Measurements from ENCODE around the gene FSHR.

Gene FSHR

GRCh38 chr2:48982887-48983435 lies 171.4 kb downstream of the FSHR start:
- in situ Hi-C loops (cut with MboI; ENCODE audit: low pct_unique_long_range_greater_than_20kb, low sequenced_read_pairs): no loop called here
- DNase-seq: no peak

- in situ Hi-C loops (cut with MboI; ENCODE audit: low pct_unique_long_range_greater_than_20kb, low sequenced_read_pairs): no loop called here
- no peak for DNase-seq
These were observed 173.5 kb downstream of the FSHR start for GRCh38 chr2:48980846-48981245.

DNA sequence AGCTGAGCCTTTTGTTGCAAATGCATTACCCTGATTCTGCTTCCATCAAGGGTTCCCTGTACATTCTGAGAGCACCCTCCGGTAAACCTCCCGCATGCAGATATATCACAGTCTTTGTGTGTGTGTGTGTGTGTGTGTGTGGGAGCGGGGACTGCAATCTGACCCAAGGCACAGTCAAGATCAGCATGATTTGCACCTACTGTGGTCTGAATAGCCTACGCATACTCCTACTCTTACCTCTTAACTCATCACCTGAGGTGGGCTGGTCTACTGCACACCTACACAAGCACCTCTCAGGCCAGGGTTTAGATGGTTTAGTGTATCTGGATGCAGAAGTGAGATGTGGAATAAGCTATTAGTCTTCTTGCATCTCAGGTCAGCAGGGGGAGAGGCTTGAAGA lies 174.6 kb downstream of the FSHR start:
- in situ Hi-C loops (cut with MboI; ENCODE audit: low pct_unique_long_range_greater_than_20kb, low sequenced_read_pairs): no loop called here
- DNase-seq: no peak

DNA sequence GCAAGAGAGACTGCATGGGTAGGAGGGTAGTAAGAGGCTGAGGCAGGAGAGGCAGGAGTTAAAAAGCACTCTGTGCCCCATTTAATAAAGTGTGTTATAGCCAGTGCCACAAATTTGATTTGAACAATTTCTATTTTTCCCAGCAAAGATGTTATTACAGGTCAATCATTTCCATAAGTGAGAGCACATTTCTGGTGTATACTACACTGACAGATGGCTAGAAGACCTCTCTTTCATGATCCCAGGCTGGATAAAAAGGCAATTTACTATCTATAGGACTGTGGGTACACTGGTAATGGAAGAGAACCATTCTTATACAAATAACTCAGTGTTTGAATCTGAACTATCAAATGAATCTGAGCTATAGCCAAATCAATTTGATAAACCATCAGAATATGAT lies 176.2 kb downstream of the FSHR start:
- in situ Hi-C loops (cut with MboI; ENCODE audit: low pct_unique_long_range_greater_than_20kb, low sequenced_read_pairs): no loop called here
- DNase-seq: no peak

DNA sequence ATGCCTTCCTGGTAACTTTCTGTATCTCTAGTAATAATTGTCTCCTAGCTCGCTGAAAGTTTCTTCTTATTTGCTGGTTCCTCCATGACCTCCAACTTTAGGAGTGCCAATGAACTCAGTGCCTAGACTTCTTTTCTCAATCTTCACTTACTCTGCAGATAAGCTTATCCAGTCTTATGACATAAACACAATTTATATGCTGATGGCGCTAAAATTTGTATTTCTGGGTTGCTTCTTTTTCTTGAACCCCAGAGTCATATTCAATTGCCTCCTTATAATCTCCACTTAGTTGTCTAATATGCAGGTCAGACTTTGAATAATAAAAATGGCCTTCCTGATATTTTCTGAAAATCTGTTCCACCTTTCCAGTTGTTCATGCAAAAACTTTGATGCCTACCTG lies 182.5 kb downstream of the FSHR start:
- no peak for DNase-seq
- in situ Hi-C loops (cut with MboI; ENCODE audit: low pct_unique_long_range_greater_than_20kb, low sequenced_read_pairs): no loop called here

DNA sequence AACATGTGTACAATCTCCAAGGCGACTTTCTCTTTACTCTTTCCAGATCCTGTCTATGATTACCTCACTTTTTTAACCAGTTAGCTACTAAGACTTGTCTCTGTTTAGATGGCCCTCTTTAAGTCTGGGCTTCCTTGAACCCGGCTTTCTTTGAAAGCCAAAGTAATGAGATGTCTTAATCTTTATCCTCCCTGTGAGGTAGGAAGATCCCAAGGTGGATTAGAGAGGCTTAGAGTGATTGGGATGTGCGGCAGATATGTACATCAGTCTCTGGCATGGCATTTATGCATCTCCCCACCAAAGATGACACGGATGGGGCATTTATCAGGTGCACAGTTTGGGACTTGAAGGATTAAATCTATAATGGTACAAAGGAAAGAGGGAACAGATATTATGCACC lies 186.3 kb downstream of the FSHR start:
- in situ Hi-C loops (cut with MboI; ENCODE audit: low pct_unique_long_range_greater_than_20kb, low sequenced_read_pairs): no loop called here
- no peak for DNase-seq

DNA sequence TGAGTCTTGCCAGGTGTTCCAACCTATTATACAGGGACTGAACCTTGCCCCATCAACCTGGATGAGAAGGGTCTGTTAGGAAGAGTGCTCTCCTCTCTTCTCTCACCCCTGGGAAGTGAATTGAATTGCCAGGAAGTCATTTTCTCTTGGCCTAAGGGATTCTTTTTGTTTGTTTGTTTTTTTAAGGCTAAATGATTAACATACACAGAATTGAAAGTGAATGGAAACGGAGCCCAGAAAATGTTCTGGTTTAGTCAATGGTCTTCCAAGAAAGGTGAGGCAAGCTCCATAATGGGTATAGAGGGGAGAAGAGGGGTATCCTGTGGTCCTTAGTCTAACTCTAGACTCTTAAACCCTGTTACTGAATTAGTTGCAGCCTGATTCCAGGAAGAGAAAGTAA lies 189.1 kb downstream of the FSHR start:
- no peak for DNase-seq
- in situ Hi-C loops (cut with MboI; ENCODE audit: low pct_unique_long_range_greater_than_20kb, low sequenced_read_pairs): no loop called here

GRCh38 chr2:48961009-48961408 lies 193.3 kb downstream of the FSHR start:
- in situ Hi-C loops (cut with MboI; ENCODE audit: low pct_unique_long_range_greater_than_20kb, low sequenced_read_pairs): no loop called here
- DNase-seq: no peak

GRCh38 chr2:48954935-48955334 lies 199.4 kb downstream of the FSHR start:
- in situ Hi-C loops (cut with MboI; ENCODE audit: low pct_unique_long_range_greater_than_20kb, low sequenced_read_pairs): no loop called here
- no peak for DNase-seq

- in situ Hi-C loops (cut with MboI; ENCODE audit: low pct_unique_long_range_greater_than_20kb, low sequenced_read_pairs): no loop called here
- no peak for DNase-seq
These were observed 200.0 kb downstream of the FSHR start for GRCh38 chr2:48954311-48954710.

GRCh38 chr2:48952614-48953013 lies 201.7 kb downstream of the FSHR start:
- in situ Hi-C loops (cut with MboI; ENCODE audit: low pct_unique_long_range_greater_than_20kb, low sequenced_read_pairs): no loop called here
- DNase-seq: no peak

- in situ Hi-C loops (cut with MboI; ENCODE audit: low pct_unique_long_range_greater_than_20kb, low sequenced_read_pairs): no loop called here
- no peak for DNase-seq
These were observed 202.2 kb downstream of the FSHR start for GRCh38 chr2:48952143-48952542.

DNA sequence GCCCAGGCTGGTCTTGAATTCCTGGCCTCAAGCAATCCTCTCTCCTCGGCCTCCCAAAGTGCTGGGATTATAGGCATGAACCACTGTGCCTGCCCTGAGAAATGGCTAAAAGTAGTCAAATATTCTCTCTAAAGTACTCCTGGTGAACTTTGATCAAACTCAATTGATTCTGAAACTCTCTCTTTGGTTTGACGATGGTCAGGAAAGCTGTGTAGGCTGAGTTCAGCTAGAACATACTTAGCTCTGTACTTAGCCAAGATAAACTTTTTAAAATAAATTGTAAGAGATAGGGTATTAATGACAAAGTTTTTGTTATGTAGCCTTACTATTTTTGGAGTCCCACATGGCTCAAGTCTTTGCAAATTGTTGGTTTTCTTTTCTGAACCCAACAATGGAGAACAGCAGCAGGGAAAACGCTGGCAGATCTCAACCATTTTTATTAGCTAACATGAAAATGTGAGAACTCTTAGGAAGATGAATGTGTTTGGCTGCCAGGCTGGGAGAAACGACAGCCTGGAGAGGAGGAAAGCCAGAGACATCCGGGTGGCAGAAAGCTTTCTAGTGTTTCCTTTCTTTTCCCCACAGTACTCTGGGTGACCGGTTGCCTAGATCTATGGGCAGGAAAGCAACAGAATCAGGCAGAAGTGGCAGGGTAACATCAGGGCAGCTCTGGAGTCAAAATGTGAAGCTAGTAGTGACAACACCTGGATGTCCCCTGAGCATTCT lies 205.8 kb downstream of the FSHR start:
- in situ Hi-C loops (cut with MboI; ENCODE audit: low pct_unique_long_range_greater_than_20kb, low sequenced_read_pairs): no loop called here

GRCh38 chr2:48946449-48947048 lies 207.8 kb downstream of the FSHR start:
- in situ Hi-C loops (cut with MboI; ENCODE audit: low pct_unique_long_range_greater_than_20kb, low sequenced_read_pairs): no loop called here

More for the DNA sequence above, 205.8 kb downstream of the FSHR start:
- DNase-seq: no peak

GRCh38 chr2:48944956-48945355 lies 209.4 kb downstream of the FSHR start:
- no peak for DNase-seq
- in situ Hi-C loops (cut with MboI; ENCODE audit: low pct_unique_long_range_greater_than_20kb, low sequenced_read_pairs): no loop called here

More at GRCh38 chr2:48946449-48947048, 207.8 kb downstream of the FSHR start:
- DNase-seq: peak; percentile 53

- no peak for DNase-seq
- in situ Hi-C loops (cut with MboI; ENCODE audit: low pct_unique_long_range_greater_than_20kb, low sequenced_read_pairs): no loop called here
These were observed 210.9 kb downstream of the FSHR start for GRCh38 chr2:48943436-48943835.

DNA sequence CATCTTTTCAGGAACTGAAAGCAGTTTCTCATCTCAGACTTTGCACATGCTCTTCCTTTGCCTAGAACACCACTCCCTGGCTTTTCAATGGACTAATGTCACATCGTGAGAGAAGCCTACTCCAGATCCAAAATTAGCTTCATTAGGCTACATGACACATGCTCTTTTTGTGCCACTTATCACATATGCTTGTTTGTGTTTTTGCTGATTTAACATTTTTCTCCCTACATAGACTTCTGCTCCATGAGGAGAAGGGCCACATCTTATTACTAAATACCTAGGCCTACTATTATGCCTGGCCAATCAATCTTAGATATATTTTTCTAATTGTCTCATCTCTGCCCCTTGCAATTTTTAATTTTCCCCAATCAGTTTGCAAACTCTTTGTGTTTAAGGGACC lies 212.4 kb downstream of the FSHR start:
- in situ Hi-C loops (cut with MboI; ENCODE audit: low pct_unique_long_range_greater_than_20kb, low sequenced_read_pairs): no loop called here
- no peak for DNase-seq

GRCh38 chr2:48941456-48941855 lies 212.9 kb downstream of the FSHR start:
- DNase-seq: no peak
- in situ Hi-C loops (cut with MboI; ENCODE audit: low pct_unique_long_range_greater_than_20kb, low sequenced_read_pairs): no loop called here

GRCh38 chr2:48940606-48941005 lies 213.7 kb downstream of the FSHR start:
- in situ Hi-C loops (cut with MboI; ENCODE audit: low pct_unique_long_range_greater_than_20kb, low sequenced_read_pairs): no loop called here
- no peak for DNase-seq

GRCh38 chr2:48939232-48939631 lies 215.1 kb downstream of the FSHR start:
- DNase-seq: no peak
- in situ Hi-C loops (cut with MboI; ENCODE audit: low pct_unique_long_range_greater_than_20kb, low sequenced_read_pairs): no loop called here

DNA sequence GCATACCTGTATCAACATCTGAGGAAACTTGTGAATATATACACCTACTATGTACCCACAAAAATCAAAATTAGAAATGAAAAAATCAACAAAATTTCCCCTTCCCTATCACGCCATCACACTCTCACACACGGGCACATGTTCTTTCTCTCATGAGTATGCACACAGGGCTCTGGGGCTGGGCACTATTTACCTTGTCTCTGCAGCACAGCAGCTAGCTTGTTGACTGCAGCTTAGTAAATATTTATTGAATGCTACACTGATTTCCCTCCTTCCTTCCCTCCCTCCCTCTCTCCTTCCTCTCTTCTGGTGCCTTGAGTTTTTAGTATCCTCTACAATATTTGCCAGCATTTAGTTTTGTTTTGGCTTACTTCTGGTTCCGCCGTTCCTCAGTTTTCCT lies 216.1 kb downstream of the FSHR start:
- DNase-seq: no peak
- in situ Hi-C loops (cut with MboI; ENCODE audit: low pct_unique_long_range_greater_than_20kb, low sequenced_read_pairs): no loop called here
